ENCODE measurements around the gene TMPRSS15. TPM values are rescaled to one million over a fixed set of nuclear protein-coding genes. Genes with fewer than 3 reads are reported as not detected.

The TMPRSS15 gene
- total and polyA plus RNA-seq, 9 of the 15 experiments (the other 6 are each of a cell fraction or from before 2014, with no cell fraction given), result 0.03 to 0.11 (median 0.04) TPM; not detected in 4

DNA sequence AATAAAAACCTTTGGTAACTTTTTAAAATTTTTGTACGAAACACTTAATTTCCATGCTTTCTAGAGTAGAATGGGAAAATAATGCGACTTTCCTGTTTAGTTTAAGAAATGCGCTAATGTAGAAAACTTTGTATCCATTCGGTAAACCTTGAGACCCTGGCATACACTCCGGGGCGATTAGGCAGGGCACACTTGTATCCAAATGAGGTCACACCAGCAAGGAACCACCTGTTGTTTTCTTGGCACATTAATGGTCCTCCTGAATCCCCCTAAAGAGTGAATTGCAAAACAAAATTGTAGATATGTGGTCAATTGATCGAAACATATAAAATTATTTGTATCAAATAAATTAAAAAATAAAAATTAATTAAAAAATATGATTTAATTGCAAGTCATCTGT lies 133.7 kb downstream of the TMPRSS15 start:
- DNase-seq (ENCODE audit: extremely low read depth in 1 of 4, low spot score in 3 of 4) (no peak), FAIRE-seq (no peak), ATAC-seq (no peak)
- no peak overlapping the region for H3K9ac ChIP-seq (ENCODE audit: insufficient read depth in 1 of 2, low read depth in 2 of 2, low read length in 2 of 2)
- H3K4me3 ChIP-seq, result no peak overlapping the region
- no peaks in the 10 kb centered on the region for H3K27me3 ChIP-seq (ENCODE audit: control insufficient read depth in 2 of 2, insufficient read depth in 2 of 2, low read length in 2 of 2)
- H3K9me3 ChIP-seq (replicated peaks; ENCODE audit: control insufficient read depth, insufficient read depth, low read depth, low read length), result no peaks in the 10 kb centered on the region
- H3K27ac ChIP-seq (ENCODE audit: extremely low read depth, low read depth, low read length), result no peak overlapping the region
- ChIA-PET POLR2A (no interaction called here), CTCF (ENCODE audit: low intra/inter-chr PET ratio) (no interaction called here)
- intact Hi-C loops (cut with micrococcal nuclease), result no loop called here
- no peaks in the 10 kb centered on the region for H3K79me2 ChIP-seq (ENCODE audit: control insufficient read depth, insufficient read depth, low read length)
- in situ Hi-C loops (cut with MboI), result no loop called here
- H3K9me1 ChIP-seq (ENCODE audit: control insufficient read depth, insufficient read depth, low read length), result no peaks in the 10 kb centered on the region
- H3K4me2 ChIP-seq (ENCODE audit: insufficient read depth, low read length), result no peak overlapping the region
- no TSS peak for BruUV-seq (replicated peaks)
- no peak for TF ChIP-seq ZNF583 (CRISPR knock-in tag; IDR thresholded peaks at IDR 0.05)
- TF ChIP-seq ZNF561 (CRISPR knock-in tag; conservative IDR thresholded peaks at IDR 0.05), result no peak
- H3K36me3 ChIP-seq (ENCODE audit: control insufficient read depth, insufficient read depth, low read length), result no peaks in the 10 kb centered on the region
- no peaks in the 10 kb centered on the region for H3K4me1 ChIP-seq (replicated peaks in 1 of 2; ENCODE audit: control insufficient read depth in 2 of 2, insufficient read depth in 2 of 2, low read length in 2 of 2)
- H2AFZ ChIP-seq (ENCODE audit: low read depth, low read length), result no peak overlapping the region
- WGBS (ENCODE audit: insufficient coverage, low coverage, missing lambda C conversion rate), result 3% methylated on average over 7 of the region's 7 CpGs
- H4K20me1 ChIP-seq (replicated peaks; ENCODE audit: control insufficient read depth, insufficient read depth, low read length), result no peaks in the 10 kb centered on the region

DNA sequence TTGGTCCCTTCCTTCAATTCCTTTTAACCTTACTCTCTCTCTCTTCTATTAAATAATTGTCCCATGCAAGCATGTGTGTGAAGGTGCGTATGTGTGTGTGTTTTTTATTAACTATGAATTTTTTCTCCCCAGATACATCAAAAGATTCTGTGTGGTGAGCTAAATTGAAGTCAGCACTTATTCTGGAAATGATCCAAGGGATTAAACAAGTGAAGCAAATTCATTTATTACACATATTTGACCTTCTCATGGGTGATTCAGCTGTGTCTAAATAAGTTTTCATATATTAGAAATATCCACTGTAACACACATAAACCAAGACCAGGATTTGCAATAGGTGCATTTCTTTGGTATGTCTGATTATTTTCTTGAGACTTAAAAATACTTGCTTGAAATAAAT lies 134.7 kb downstream of the TMPRSS15 start:
- ChIA-PET CTCF (ENCODE audit: low intra/inter-chr PET ratio) (no interaction called here), POLR2A (no interaction called here)
- H3K9me1 ChIP-seq (ENCODE audit: control insufficient read depth, insufficient read depth, low read length), result no peaks in the 10 kb centered on the region
- no peak for DNase-seq (ENCODE audit: extremely low read depth in 1 of 4, low spot score in 3 of 4)
- no peak overlapping the region for H3K27ac ChIP-seq (ENCODE audit: extremely low read depth, low read depth, low read length)
- H2AFZ ChIP-seq (ENCODE audit: low read depth, low read length), result no peak overlapping the region
- in situ Hi-C loops (cut with MboI) (no loop called here), intact Hi-C loops (cut with micrococcal nuclease) (no loop called here)
- H3K4me2 ChIP-seq (ENCODE audit: insufficient read depth, low read length), result no peak overlapping the region
- FAIRE-seq, result no peak
- no peaks in the 10 kb centered on the region for H3K36me3 ChIP-seq (ENCODE audit: control insufficient read depth, insufficient read depth, low read length)
- no TSS peak for BruUV-seq (replicated peaks)
- H3K27me3 ChIP-seq (ENCODE audit: control insufficient read depth in 2 of 2, insufficient read depth in 2 of 2, low read length in 2 of 2), result no peaks in the 10 kb centered on the region
- H3K4me1 ChIP-seq (replicated peaks in 1 of 2; ENCODE audit: control insufficient read depth in 2 of 2, insufficient read depth in 2 of 2, low read length in 2 of 2), result no peaks in the 10 kb centered on the region
- H3K9ac ChIP-seq (ENCODE audit: insufficient read depth in 1 of 2, low read depth in 2 of 2, low read length in 2 of 2), result no peak overlapping the region
- 0% methylated on average over 1 of the region's 1 CpG for WGBS (ENCODE audit: insufficient coverage, low coverage, missing lambda C conversion rate)
- no peak overlapping the region for H3K4me3 ChIP-seq
- H3K79me2 ChIP-seq (ENCODE audit: control insufficient read depth, insufficient read depth, low read length), result no peaks in the 10 kb centered on the region
- no peaks in the 10 kb centered on the region for H4K20me1 ChIP-seq (replicated peaks; ENCODE audit: control insufficient read depth, insufficient read depth, low read length)
- no peak for ATAC-seq
- no peaks in the 10 kb centered on the region for H3K9me3 ChIP-seq (replicated peaks; ENCODE audit: control insufficient read depth, insufficient read depth, low read depth, low read length)
- TF ChIP-seq, protein P1, sequence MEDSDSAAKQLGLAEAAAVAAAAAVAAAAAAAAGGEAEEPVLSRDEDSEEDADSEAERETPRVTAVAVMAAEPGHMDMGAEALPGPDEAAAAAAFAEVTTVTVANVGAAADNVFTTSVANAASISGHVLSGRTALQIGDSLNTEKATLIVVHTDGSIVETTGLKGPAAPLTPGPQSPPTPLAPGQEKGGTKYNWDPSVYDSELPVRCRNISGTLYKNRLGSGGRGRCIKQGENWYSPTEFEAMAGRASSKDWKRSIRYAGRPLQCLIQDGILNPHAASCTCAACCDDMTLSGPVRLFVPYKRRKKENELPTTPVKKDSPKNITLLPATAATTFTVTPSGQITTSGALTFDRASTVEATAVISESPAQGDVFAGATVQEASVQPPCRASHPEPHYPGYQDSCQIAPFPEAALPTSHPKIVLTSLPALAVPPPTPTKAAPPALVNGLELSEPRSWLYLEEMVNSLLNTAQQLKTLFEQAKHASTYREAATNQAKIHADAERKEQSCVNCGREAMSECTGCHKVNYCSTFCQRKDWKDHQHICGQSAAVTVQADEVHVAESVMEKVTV (CRISPR knock-in tag; IDR thresholded peaks at IDR 0.05), result no peak
- TF ChIP-seq, protein P2, sequence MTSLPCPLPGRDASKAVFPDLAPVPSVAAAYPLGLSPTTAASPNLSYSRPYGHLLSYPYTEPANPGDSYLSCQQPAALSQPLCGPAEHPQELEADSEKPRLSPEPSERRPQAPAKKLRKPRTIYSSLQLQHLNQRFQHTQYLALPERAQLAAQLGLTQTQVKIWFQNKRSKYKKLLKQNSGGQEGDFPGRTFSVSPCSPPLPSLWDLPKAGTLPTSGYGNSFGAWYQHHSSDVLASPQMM (CRISPR knock-in tag; IDR thresholded peaks at IDR 0.05), result no peak
- TF ChIP-seq, protein P3, sequence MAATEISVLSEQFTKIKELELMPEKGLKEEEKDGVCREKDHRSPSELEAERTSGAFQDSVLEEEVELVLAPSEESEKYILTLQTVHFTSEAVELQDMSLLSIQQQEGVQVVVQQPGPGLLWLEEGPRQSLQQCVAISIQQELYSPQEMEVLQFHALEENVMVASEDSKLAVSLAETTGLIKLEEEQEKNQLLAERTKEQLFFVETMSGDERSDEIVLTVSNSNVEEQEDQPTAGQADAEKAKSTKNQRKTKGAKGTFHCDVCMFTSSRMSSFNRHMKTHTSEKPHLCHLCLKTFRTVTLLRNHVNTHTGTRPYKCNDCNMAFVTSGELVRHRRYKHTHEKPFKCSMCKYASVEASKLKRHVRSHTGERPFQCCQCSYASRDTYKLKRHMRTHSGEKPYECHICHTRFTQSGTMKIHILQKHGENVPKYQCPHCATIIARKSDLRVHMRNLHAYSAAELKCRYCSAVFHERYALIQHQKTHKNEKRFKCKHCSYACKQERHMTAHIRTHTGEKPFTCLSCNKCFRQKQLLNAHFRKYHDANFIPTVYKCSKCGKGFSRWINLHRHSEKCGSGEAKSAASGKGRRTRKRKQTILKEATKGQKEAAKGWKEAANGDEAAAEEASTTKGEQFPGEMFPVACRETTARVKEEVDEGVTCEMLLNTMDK (IDR thresholded peaks at IDR 0.05; ENCODE audit: borderline replicate concordance, insufficient read depth, low read depth, low read length, poor library complexity, severe bottlenecking), result no peak
- TF ChIP-seq FOXA1 (IDR thresholded peaks at IDR 0.05; ENCODE audit: borderline replicate concordance) (no peak), YBX1 (IDR thresholded peaks at IDR 0.05) (no peak), YY1 (IDR thresholded peaks at IDR 0.05; ENCODE audit: borderline replicate concordance in 1 of 3, control insufficient read depth in 1 of 3, extremely low read depth in 1 of 3, insufficient read depth in 3 of 3, insufficient read length in 1 of 3, insufficient replicate concordance in 2 of 3, low read depth in 1 of 3, low read length in 2 of 3) (no peak), KHSRP (IDR thresholded peaks at IDR 0.05) (no peak), SLC30A9 (CRISPR knock-in tag; IDR thresholded peaks at IDR 0.05) (no peak)

Measured in K562 (cell line).